Activated T-helper 1 cell treated with anti-CD3 and anti-CD28 coated beads, Interleukin-12 subunit alpha, Interleukin-12 subunit beta, Interleukin-2, Interleukin-4 antibody, amounts not matched to agents 30 ng/mL and 10 ng/mL and 1 ng/mL, durations not matched to agents 14 hours and 24 hours and 36 hours (primary cell): ENCODE data around the gene SCFD2. TPM values are rescaled to one million over a fixed set of nuclear protein-coding genes. Genes with fewer than 3 reads are reported as not detected.
A peak's percentile ranks its signal among the peaks of the same experiment; 100 is the strongest.
"Not testable (repeated sequence)": the region's sequence is repeated elsewhere in the genome, so short reads cannot be mapped to it uniquely, and the experiment has no call there.

ENCODE experiments used
- DNase-seq: peaks from one replicate; pipeline ENCODE4 v3.0.0; 2021; ENCODE audit warnings: low spot score
- H3K27ac Mint-ChIP-seq: one replicate; pipeline ENCODE4 v1.8.0; 2021; ENCODE audit warnings: mild to moderate bottlenecking, mixed read lengths
- H3K27me3 Mint-ChIP-seq: one replicate; pipeline ENCODE4 v1.8.0; 2022; ENCODE audit warnings: mild to moderate bottlenecking, moderate library complexity, mixed read lengths; ENCODE audit not compliant: insufficient read depth
- H3K36me3 Mint-ChIP-seq: one replicate; pipeline ENCODE4 v1.8.0; 2021; ENCODE audit warnings: low read depth, mixed read lengths
- H3K4me1 Mint-ChIP-seq: one replicate; pipeline ENCODE4 v1.8.0; 2021; ENCODE audit warnings: low read depth, mixed read lengths
- H3K4me3 Mint-ChIP-seq: one replicate; pipeline ENCODE4 v1.8.0; 2021; ENCODE audit warnings: mild to moderate bottlenecking, moderate library complexity, mixed read lengths
- H3K9me3 Mint-ChIP-seq: one replicate; pipeline ENCODE4 v1.8.0; 2021; ENCODE audit warnings: mixed read lengths
- intact Hi-C: fragments of 100-400 bp; cut with micrococcal nuclease; formaldehyde crosslinking; loops from one replicate; pipeline ENCODE4 v1.15.1; 2024
- total RNA-seq: library from RNA; stranded (reverse); gene quantifications from 2 replicates; pipeline ENCODE4 v1.2.3, GENCODE V29; 2022

The SCFD2 gene
- total RNA-seq, 1 donor from 2014 or later: 40.5 TPM

DNA sequence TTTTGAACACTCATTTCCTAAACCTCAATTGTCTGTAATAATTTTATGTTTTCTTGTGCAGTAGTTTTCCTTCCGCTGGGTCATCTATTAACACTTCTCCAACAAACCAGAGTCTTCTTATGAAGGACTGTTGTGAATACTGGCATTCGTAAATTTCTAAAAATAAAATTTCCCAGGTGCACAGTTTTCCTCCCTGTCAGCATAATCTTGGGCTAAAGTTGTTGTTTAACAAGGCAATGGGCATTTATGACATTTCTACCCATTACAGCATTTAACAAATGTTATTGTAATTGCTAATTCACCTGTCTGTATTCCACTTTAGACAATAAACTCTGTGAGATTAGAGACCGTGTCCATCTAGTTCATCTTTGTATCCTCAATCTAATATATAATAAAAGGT lies 1.2 kb downstream of the SCFD2 start:
- DNase-seq: no peak
- no peaks in the 10 kb centered on the region for H3K9me3 Mint-ChIP-seq
- intact Hi-C loops: loop anchor here (5.0 to 10.0 kb wide), 3 partner anchors 347 to 953 kb away; partner anchors contain the start of gene USP46
- peaks cover 14% of the 10 kb centered on the region for H3K36me3 Mint-ChIP-seq
- H3K4me1 Mint-ChIP-seq: peaks cover 45% of the 10 kb centered on the region
- H3K4me3 Mint-ChIP-seq: peak overlapping the region; percentile 98
- H3K27ac Mint-ChIP-seq: peak overlapping the region; percentile 88
- peaks cover 5% of the 10 kb centered on the region for H3K27me3 Mint-ChIP-seq

DNA sequence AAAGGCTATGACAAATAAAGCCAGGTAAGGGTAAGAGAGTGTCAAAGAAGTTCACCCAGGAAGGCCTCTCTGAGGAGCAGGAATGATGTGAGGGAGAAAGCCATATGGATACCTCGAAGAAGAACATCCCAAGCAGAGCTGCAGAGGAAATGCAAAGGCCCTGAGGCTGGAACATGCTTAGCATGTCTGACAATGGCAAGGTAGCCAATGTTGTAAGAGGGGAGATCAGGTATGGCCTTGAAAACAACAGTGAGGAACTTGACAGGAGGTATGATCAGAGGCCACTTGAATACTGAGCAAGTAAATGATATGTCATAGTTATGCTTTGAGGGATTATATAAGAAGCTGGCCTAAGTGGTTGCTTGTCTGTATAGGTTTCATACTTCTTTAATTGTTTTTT lies 3.8 kb downstream of the SCFD2 start:
- Mint-ChIP-seq H3K27ac (no peak overlapping the region), H3K9me3 (no peaks in the 10 kb centered on the region), H3K4me1 (peaks cover 47% of the 10 kb centered on the region), H3K27me3 (no peaks in the 10 kb centered on the region), H3K36me3 (peaks cover 17% of the 10 kb centered on the region), H3K4me3 (peak overlapping the region; percentile 58)
- DNase-seq: no peak
- intact Hi-C loops: loop anchor here (10.0 kb wide), 1 partner anchor 707 kb away; the partner anchor contains the start of gene USP46

DNA sequence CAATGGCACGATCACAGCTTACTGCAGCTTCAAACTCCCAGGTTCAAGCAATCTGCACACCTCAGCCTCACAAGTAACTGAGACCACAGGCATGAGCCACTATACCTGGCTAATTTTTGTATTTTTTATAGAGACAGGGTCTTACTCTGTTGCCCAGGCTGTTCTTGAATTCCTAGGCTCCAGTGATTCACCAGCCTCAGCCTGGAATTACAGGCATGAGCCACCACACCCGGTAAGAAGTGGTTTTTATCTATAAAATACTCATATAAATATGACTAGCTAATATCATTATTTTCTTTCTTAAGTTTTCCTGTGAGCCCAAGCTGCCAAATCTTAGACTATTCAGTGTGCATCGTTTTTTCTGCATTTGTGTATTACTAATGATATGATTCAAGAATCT lies 4.4 kb downstream of the SCFD2 start:
- Mint-ChIP-seq H3K4me1 (peaks cover 41% of the 10 kb centered on the region), H3K27me3 (no peaks in the 10 kb centered on the region), H3K36me3 (peaks cover 17% of the 10 kb centered on the region), H3K27ac (no peak overlapping the region), H3K9me3 (no peaks in the 10 kb centered on the region), H3K4me3 (no peak overlapping the region)
- DNase-seq: no peak
- intact Hi-C loops: loop anchor here (10.0 kb wide), 1 partner anchor 707 kb away; the partner anchor contains the start of gene USP46

DNA sequence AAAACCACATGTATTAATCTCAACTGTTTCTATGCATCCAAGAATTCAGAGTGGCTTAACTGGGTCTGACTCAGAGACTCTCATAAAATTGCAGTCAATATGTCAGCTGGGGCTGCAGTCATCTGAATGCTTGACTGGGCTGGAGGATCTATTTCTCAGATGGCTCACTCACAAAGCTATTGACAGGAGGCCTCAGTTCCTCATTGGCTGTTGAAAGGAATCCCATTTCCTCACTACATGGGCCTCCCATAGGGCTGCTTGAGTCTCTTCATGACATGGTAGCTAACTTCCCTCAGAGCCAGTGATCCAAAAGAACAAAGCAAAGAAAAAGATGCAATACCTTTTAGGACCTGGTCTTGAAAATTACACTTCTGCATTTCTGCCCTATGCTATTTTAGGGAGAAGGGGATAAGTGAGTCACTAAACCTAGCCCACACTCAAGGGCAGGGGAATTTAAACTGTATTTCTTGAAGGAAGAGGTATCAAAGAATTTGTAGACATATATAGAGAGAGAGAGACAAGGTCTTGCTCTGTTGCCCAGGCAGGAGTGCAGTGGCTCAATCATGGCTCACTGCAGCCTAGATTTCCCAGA lies 9.8 kb downstream of the SCFD2 start:
- intact Hi-C loops: no loop called here
- H3K36me3 Mint-ChIP-seq: peaks cover 25% of the 10 kb centered on the region
- no peak for DNase-seq
- H3K4me3 Mint-ChIP-seq: no peak overlapping the region
- H3K27ac Mint-ChIP-seq: no peak overlapping the region
- no peaks in the 10 kb centered on the region for H3K27me3 Mint-ChIP-seq
- no peaks in the 10 kb centered on the region for H3K9me3 Mint-ChIP-seq
- peaks cover 22% of the 10 kb centered on the region for H3K4me1 Mint-ChIP-seq

- H3K4me1 Mint-ChIP-seq: peaks cover 9% of the 10 kb centered on the region
- H3K4me3 Mint-ChIP-seq: no peak overlapping the region
- H3K36me3 Mint-ChIP-seq: peaks cover 26% of the 10 kb centered on the region
- no peak for DNase-seq
- H3K27ac Mint-ChIP-seq: no peak overlapping the region
- intact Hi-C loops: no loop called here
- no peaks in the 10 kb centered on the region for H3K9me3 Mint-ChIP-seq
- H3K27me3 Mint-ChIP-seq: no peaks in the 10 kb centered on the region
Observed at GRCh38 chr4:53354012-53354722, 11.7 kb downstream of the SCFD2 start.

DNA sequence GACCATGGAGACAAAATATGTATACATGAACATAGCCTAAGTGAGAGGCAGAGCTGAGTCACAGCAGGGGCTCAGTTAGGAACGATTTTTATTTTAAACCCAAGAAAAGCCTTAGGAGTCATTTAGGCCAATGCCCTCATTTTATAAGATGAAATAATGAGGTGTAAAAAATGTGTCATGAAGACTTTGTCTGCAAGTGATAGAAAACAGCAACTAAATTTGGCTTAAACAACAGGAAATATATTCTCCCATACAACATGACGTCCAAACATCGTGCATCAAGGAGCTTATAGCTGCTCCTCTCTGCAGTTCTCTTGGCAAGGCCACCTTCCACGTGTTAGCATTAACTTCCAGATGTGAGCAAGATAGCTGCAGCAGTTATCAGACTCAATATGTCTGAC lies 16.8 kb downstream of the SCFD2 start:
- peaks cover 8% of the 10 kb centered on the region for H3K9me3 Mint-ChIP-seq
- DNase-seq: no peak
- H3K4me3 Mint-ChIP-seq: no peak overlapping the region
- no peak overlapping the region for H3K27ac Mint-ChIP-seq
- intact Hi-C loops: no loop called here
- no peaks in the 10 kb centered on the region for H3K27me3 Mint-ChIP-seq
- H3K36me3 Mint-ChIP-seq: peaks cover 37% of the 10 kb centered on the region
- no peaks in the 10 kb centered on the region for H3K4me1 Mint-ChIP-seq

- no peaks in the 10 kb centered on the region for H3K27me3 Mint-ChIP-seq
- DNase-seq: no peak
- peaks cover 12% of the 10 kb centered on the region for H3K9me3 Mint-ChIP-seq
- intact Hi-C loops: no loop called here
- H3K4me3 Mint-ChIP-seq: no peak overlapping the region
- H3K36me3 Mint-ChIP-seq: peaks cover 41% of the 10 kb centered on the region
- H3K4me1 Mint-ChIP-seq: no peaks in the 10 kb centered on the region
- H3K27ac Mint-ChIP-seq: no peak overlapping the region
Observed at GRCh38 chr4:53348046-53348445, 17.8 kb downstream of the SCFD2 start.

- H3K9me3 Mint-ChIP-seq: peaks cover 15% of the 10 kb centered on the region
- no peak overlapping the region for H3K27ac Mint-ChIP-seq
- H3K36me3 Mint-ChIP-seq: peaks cover 39% of the 10 kb centered on the region
- intact Hi-C loops: no loop called here
- no peaks in the 10 kb centered on the region for H3K4me1 Mint-ChIP-seq
- DNase-seq: no peak
- no peak overlapping the region for H3K4me3 Mint-ChIP-seq
- no peaks in the 10 kb centered on the region for H3K27me3 Mint-ChIP-seq
Observed at GRCh38 chr4:53346920-53347852, 18.7 kb downstream of the SCFD2 start.

DNA sequence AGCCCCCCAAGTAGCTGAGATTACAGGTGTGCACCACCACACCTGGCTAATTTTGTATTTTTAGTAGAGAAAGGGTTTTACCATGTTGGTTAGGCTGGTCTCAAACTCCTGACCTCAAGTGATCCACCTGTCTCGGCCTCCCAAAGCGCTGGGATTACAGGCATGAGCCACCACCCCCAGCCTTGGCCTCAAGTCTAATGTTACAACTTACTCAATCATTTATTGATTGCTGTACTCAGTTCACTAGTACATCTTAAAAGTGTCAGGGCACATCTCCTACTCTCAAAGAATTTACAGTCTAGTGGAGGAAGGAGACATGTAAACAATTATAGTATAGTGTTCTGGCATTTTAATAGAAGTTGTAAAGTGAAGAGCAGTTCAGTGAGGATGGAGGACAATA lies 19.5 kb downstream of the SCFD2 start:
- Mint-ChIP-seq H3K36me3 (peaks cover 36% of the 10 kb centered on the region), H3K9me3 (peaks cover 15% of the 10 kb centered on the region)
- intact Hi-C loops, DNase-seq, H3K27me3 Mint-ChIP-seq, H3K4me1 Mint-ChIP-seq, H3K27ac Mint-ChIP-seq, H3K4me3 Mint-ChIP-seq: not testable (repeated sequence)

DNA sequence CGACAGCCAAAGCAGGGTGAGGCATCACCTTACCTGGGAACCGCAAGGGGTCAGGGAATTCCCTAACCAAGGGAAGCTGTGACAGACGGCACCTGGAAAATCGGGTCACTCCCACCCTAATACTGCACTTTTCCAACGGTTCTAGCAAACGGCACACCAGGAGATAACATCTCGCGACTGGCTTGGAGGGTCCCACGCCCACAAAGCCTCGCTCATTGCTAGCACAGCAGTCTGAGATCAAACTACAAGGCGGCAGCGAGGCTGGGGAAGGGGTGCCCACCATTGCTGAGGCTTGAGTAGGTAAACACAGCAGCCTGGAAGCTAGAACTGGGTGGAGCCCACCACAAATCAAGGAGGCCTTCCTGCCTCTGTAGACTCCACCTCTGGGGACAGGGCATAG lies 25.7 kb downstream of the SCFD2 start:
- H3K27ac Mint-ChIP-seq, H3K27me3 Mint-ChIP-seq, intact Hi-C loops, H3K4me3 Mint-ChIP-seq, DNase-seq, H3K4me1 Mint-ChIP-seq: not testable (repeated sequence)
- Mint-ChIP-seq H3K9me3 (peaks cover 15% of the 10 kb centered on the region), H3K36me3 (peaks cover 16% of the 10 kb centered on the region)

GRCh38 chr4:53334916-53335315 lies 30.9 kb downstream of the SCFD2 start:
- H3K36me3 Mint-ChIP-seq, H3K9me3 Mint-ChIP-seq, H3K27ac Mint-ChIP-seq, H3K4me3 Mint-ChIP-seq, H3K27me3 Mint-ChIP-seq, intact Hi-C loops, DNase-seq, H3K4me1 Mint-ChIP-seq: not testable (repeated sequence)

GRCh38 chr4:53326535-53326934 lies 39.3 kb downstream of the SCFD2 start:
- intact Hi-C loops: no loop called here
- no peak for DNase-seq
- H3K4me3 Mint-ChIP-seq: no peak overlapping the region
- no peaks in the 10 kb centered on the region for H3K27me3 Mint-ChIP-seq
- no peak overlapping the region for H3K27ac Mint-ChIP-seq
- H3K36me3 Mint-ChIP-seq: peaks cover 6% of the 10 kb centered on the region
- no peaks in the 10 kb centered on the region for H3K4me1 Mint-ChIP-seq
- no peaks in the 10 kb centered on the region for H3K9me3 Mint-ChIP-seq

DNA sequence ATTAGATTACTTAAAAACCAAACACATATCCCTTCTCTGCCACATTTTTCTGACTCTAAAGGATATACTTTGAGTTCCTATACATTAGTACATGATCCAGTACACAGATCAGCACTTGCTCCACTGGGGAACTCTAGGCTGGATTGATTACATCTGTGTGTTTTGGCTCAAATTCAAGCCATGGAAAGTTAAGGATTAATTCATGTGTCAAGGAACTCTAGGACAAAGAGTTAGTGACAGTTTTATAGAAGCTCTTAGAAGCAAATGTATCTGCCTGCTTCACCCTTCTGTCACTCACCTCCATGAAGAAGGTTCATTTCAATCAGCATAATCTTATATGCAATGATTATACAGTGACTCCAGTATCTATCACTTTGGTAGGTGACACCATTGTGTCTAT lies 43.2 kb downstream of the SCFD2 start:
- H3K36me3 Mint-ChIP-seq: peaks cover 4% of the 10 kb centered on the region
- intact Hi-C loops: no loop called here
- no peaks in the 10 kb centered on the region for H3K27me3 Mint-ChIP-seq
- H3K9me3 Mint-ChIP-seq: no peaks in the 10 kb centered on the region
- H3K27ac Mint-ChIP-seq: no peak overlapping the region
- H3K4me3 Mint-ChIP-seq: no peak overlapping the region
- DNase-seq: no peak
- H3K4me1 Mint-ChIP-seq: no peaks in the 10 kb centered on the region
